ENCODE measurements around the gene EFNA2.

- TF ChIP-seq CTCF (IDR thresholded peaks at IDR 0.05) = no peak
- no peak for TF ChIP-seq POLR2A (IDR thresholded peaks at IDR 0.05)
- TF ChIP-seq EP300 (IDR thresholded peaks at IDR 0.05) = peak in 1 of 2 donors; percentile 10
Observed at GRCh38 chr19:1275976-1276627, 9.6 kb upstream of the EFNA2 start.
